A549 (cell line): ENCODE data around the gene GRAMD2A. TPM values are rescaled to one million over a fixed set of nuclear protein-coding genes. Genes with fewer than 3 reads are reported as not detected.

ENCODE experiments used
- ATAC-seq, 2 experiments: fragments of 200-7000 bp in 1 of 2; fragments of >200 bp in 1 of 2; cut with Nextera tagmentation in 1 of 2; cut with Tn5 transposase in 1 of 2; 3 replicates each; pipeline versions ENCODE4 v1.8.0 to v1.9.1; 2018 to 2020; ENCODE audit warnings: mild to moderate bottlenecking in 1 of 2, moderate library complexity in 1 of 2
- CTCF ChIA-PET: fragments of 300-600 bp; sonication (Branson Sonifier 250); formaldehyde crosslinking; extraction: SDS; loops from one replicate; lab custom pipeline; 2021; ENCODE audit warnings: antibody characterized with exemption, inconsistent platforms; lab: Yijun Ruan, JAX
- POLR2A ChIA-PET: fragments of 350-600 bp; formaldehyde crosslinking; extraction: SDS; loops from one replicate; lab custom pipeline; 2021; ENCODE audit warnings: antibody characterized with exemption, inconsistent platforms; lab: Yijun Ruan, JAX
- DNase-seq, 2 experiments: peaks; one replicate each; pipeline versions ENCODE4 v3.0.0 to v3.0.0-alpha.2; 2011 to 2016; ENCODE audit warnings: low read depth in 1 of 2, low spot score in 1 of 2
- FAIRE-seq: peaks from 2 replicates; lab custom pipeline; 2011; peaks lifted over from hg19 to GRCh38; lab: Jason Lieb, UNC
- H3K27ac ChIP-seq, 2 experiments: fragments of >200 bp; sonication (Bioruptor Twin); formaldehyde crosslinking; 3 replicates each; pipeline ENCODE4 v1.5.1; 2016 to 2017
- H3K4me1 ChIP-seq: fragments of >200 bp; sonication (Bioruptor Twin); formaldehyde crosslinking; 3 replicates; pipeline ENCODE4 v1.6.1; 2016
- H3K4me2 ChIP-seq: fragments of >200 bp; sonication (Bioruptor Twin); formaldehyde crosslinking; 3 replicates; pipeline ENCODE4 v1.6.1; 2016
- H3K4me3 ChIP-seq: fragments of >200 bp; sonication (Bioruptor Twin); formaldehyde crosslinking; 3 replicates; pipeline ENCODE4 v1.5.1; 2016
- H3K9me3 ChIP-seq: fragments of >200 bp; sonication (Bioruptor Twin); formaldehyde crosslinking; 3 replicates; pipeline ENCODE4 v1.6.1; 2016
- BHLHE40 ChIP-seq: IDR thresholded peaks from 2 replicates; pipeline ENCODE4 v1.6.1; 2012; ENCODE audit warnings: low read depth, low read length, inconsistent platforms
- CBX2 ChIP-seq: fragments of 200-600 bp; sonication (generic); IDR thresholded peaks from 2 replicates; pipeline ENCODE4 v1.6.1; 2016; ENCODE audit warnings: low read depth, mild to moderate bottlenecking, borderline replicate concordance
- CBX8 ChIP-seq: fragments of 200-600 bp; sonication (generic); IDR thresholded peaks from 2 replicates; pipeline ENCODE4 v1.6.1; 2016
- CEBPB ChIP-seq, 2 experiments: fragments of >200 bp in 1 of 2; sonication (Bioruptor Twin) in 1 of 2; formaldehyde crosslinking in 1 of 2; IDR thresholded peaks; 2 replicates each; pipeline ENCODE4 v1.6.1; 2012 to 2016
- CHD2 ChIP-seq: fragments of 150-350 bp; IDR thresholded peaks from 2 replicates; pipeline ENCODE4 v1.6.1; 2014; ENCODE audit warnings: low read length; ENCODE audit not compliant: partially characterized antibody
- CHD4 ChIP-seq: fragments of 200-600 bp; sonication (generic); IDR thresholded peaks from 2 replicates; pipeline ENCODE4 v1.6.1; 2016; ENCODE audit warnings: antibody characterized with exemption, mild to moderate bottlenecking, borderline replicate concordance
- CTCF ChIP-seq: fragments of >200 bp; sonication (Bioruptor Twin); formaldehyde crosslinking; IDR thresholded peaks from 3 replicates; pipeline ENCODE4 v1.5.1; 2016
- EHF ChIP-seq: fragments of 250-450 bp; sonication (Bioruptor Pico); IDR thresholded peaks from 2 replicates; pipeline ENCODE4 v1.5.0; 2020; ENCODE audit warnings: mild to moderate bottlenecking
- EHMT2 ChIP-seq: fragments of 200-600 bp; sonication (generic); IDR thresholded peaks from 2 replicates; pipeline ENCODE4 v1.6.1; 2016; ENCODE audit warnings: antibody characterized with exemption, low read depth, mild to moderate bottlenecking, moderate library complexity
- EP300 ChIP-seq, 2 experiments: fragments of >200 bp; sonication (Bioruptor Twin); formaldehyde crosslinking; IDR thresholded peaks; 2 replicates in 1 of 2; 3 replicates in 1 of 2; pipeline ENCODE4 v1.6.1; 2016 to 2017
- ESRRA ChIP-seq: fragments of 150-350 bp; IDR thresholded peaks from 2 replicates; pipeline ENCODE4 v1.6.1; 2014; ENCODE audit warnings: mild to moderate bottlenecking, low read length, borderline replicate concordance
- FOSB ChIP-seq: fragments of 250-450 bp; sonication (Bioruptor Pico); IDR thresholded peaks from 2 replicates; pipeline ENCODE4 v1.5.0; 2020; ENCODE audit warnings: mild to moderate bottlenecking, moderate library complexity
- GATA3 ChIP-seq: IDR thresholded peaks from 2 replicates; pipeline ENCODE4 v1.6.1; 2012; ENCODE audit warnings: borderline replicate concordance
- HDAC2 ChIP-seq: fragments of 200-600 bp; sonication (generic); IDR thresholded peaks from 2 replicates; pipeline ENCODE4 v1.6.1; 2016
- HES2 ChIP-seq: fragments of >200 bp; sonication (Bioruptor Twin); formaldehyde crosslinking; IDR thresholded peaks from 2 replicates; pipeline ENCODE4 v1.6.1; 2016
- HEYL ChIP-seq: fragments of 250-450 bp; sonication (Bioruptor Pico); IDR thresholded peaks from 2 replicates; pipeline ENCODE4 v1.8.0; 2021; ENCODE audit warnings: mild to moderate bottlenecking, moderate library complexity
- HOXA7 ChIP-seq: fragments of 250-450 bp; sonication (Bioruptor Pico); IDR thresholded peaks from 2 replicates; pipeline ENCODE4 v1.5.0; 2020; ENCODE audit warnings: mild to moderate bottlenecking, moderate library complexity
- HOXB5 ChIP-seq: fragments of 250-450 bp; sonication (Bioruptor Pico); IDR thresholded peaks from 2 replicates; pipeline ENCODE4 v1.5.0; 2020; ENCODE audit warnings: mild to moderate bottlenecking, moderate library complexity
- JUN ChIP-seq, 2 experiments: fragments of >200 bp; sonication (Bioruptor Twin); formaldehyde crosslinking; IDR thresholded peaks; 2 replicates in 1 of 2; 3 replicates in 1 of 2; pipeline ENCODE4 v1.6.1; 2016 to 2017
- JUNB ChIP-seq: fragments of >200 bp; sonication (Bioruptor Twin); formaldehyde crosslinking; IDR thresholded peaks from 2 replicates; pipeline ENCODE4 v1.6.1; 2016
- KDM5A ChIP-seq: fragments of 200-600 bp; sonication (generic); IDR thresholded peaks from 2 replicates; pipeline ENCODE4 v1.6.1; 2016; ENCODE audit warnings: antibody characterized with exemption, mild to moderate bottlenecking
- MAFK ChIP-seq: fragments of 450-650 bp; IDR thresholded peaks from 2 replicates; pipeline ENCODE4 v1.6.1; 2014; ENCODE audit not compliant: partially characterized antibody
- MAZ ChIP-seq: fragments of 150-350 bp; IDR thresholded peaks from 2 replicates; pipeline ENCODE4 v1.6.1; 2014; ENCODE audit warnings: antibody characterized with exemption, low read depth, low read length, borderline replicate concordance
- MYC ChIP-seq: IDR thresholded peaks from 2 replicates; pipeline ENCODE4 v1.6.1; 2012; ENCODE audit warnings: mild to moderate bottlenecking, inconsistent platforms, low read length, improper control_type of control experiment, borderline replicate concordance
- NFE2L2 ChIP-seq: fragments of 150-350 bp; conservative IDR thresholded peaks from 2 replicates; pipeline ENCODE4 v1.6.1; 2014; ENCODE audit warnings: low read length
- NPAS2 ChIP-seq: fragments of 250-450 bp; sonication (Bioruptor Pico); IDR thresholded peaks from 2 replicates; pipeline ENCODE4 v1.8.0; 2022; ENCODE audit warnings: mild to moderate bottlenecking, moderate library complexity, borderline replicate concordance
- PBX3 ChIP-seq: IDR thresholded peaks from 2 replicates; pipeline ENCODE4 v1.6.1; 2012
- PHF8 ChIP-seq: fragments of 200-600 bp; sonication (generic); IDR thresholded peaks from 2 replicates; pipeline ENCODE4 v1.6.1; 2016; ENCODE audit warnings: low read depth, mild to moderate bottlenecking, antibody characterized with exemption, moderate library complexity, borderline replicate concordance
- POLR2A ChIP-seq: IDR thresholded peaks from 2 replicates; pipeline ENCODE4 v1.6.1; 2012; ENCODE audit warnings: mild to moderate bottlenecking, low read length
- POLR2AphosphoS2 ChIP-seq: conservative IDR thresholded peaks from 2 replicates; pipeline ENCODE4 v1.6.1; 2012; ENCODE audit warnings: low read length, improper control_type of control experiment, inconsistent platforms
- RARB ChIP-seq: fragments of 250-450 bp; sonication (Bioruptor Pico); IDR thresholded peaks from 2 replicates; pipeline ENCODE4 v1.8.0; 2021; ENCODE audit warnings: mild to moderate bottlenecking, moderate library complexity
- RCOR1 ChIP-seq: fragments of 150-350 bp; IDR thresholded peaks from 2 replicates; pipeline ENCODE4 v1.6.1; 2014; ENCODE audit warnings: antibody characterized with exemption, low read length, low read depth
- RNF2 ChIP-seq: fragments of 200-600 bp; sonication (generic); IDR thresholded peaks from 2 replicates; pipeline ENCODE4 v1.6.1; 2016; ENCODE audit warnings: low read depth, mild to moderate bottlenecking, antibody characterized with exemption, moderate library complexity, borderline replicate concordance
- SMC3 ChIP-seq: fragments of >200 bp; sonication (Bioruptor Twin); formaldehyde crosslinking; IDR thresholded peaks from 3 replicates; pipeline ENCODE4 v1.6.1; 2018; ENCODE audit warnings: inconsistent platforms
- SREBF2 ChIP-seq: fragments of 450-650 bp; IDR thresholded peaks from 2 replicates; pipeline ENCODE4 v1.6.1; 2014; ENCODE audit warnings: mild to moderate bottlenecking, moderate library complexity
- TFCP2L1 ChIP-seq: fragments of 250-450 bp; sonication (Bioruptor Pico); IDR thresholded peaks from 2 replicates; pipeline ENCODE4 v1.5.0; 2021; ENCODE audit warnings: mild to moderate bottlenecking
- TP53 ChIP-seq: fragments of 250-450 bp; sonication (Bioruptor Pico); IDR thresholded peaks from 2 replicates; pipeline ENCODE4 v1.5.0; 2021; ENCODE audit warnings: mild to moderate bottlenecking, moderate library complexity
- USF2 ChIP-seq: fragments of 450-650 bp; IDR thresholded peaks from 2 replicates; pipeline ENCODE4 v1.6.1; 2014; ENCODE audit warnings: antibody characterized with exemption
- ZC3H11A ChIP-seq: fragments of 450-650 bp; IDR thresholded peaks from 2 replicates; pipeline ENCODE4 v1.6.1; 2014; ENCODE audit warnings: antibody characterized with exemption, mild to moderate bottlenecking
- ZSCAN20 ChIP-seq: fragments of 250-450 bp; sonication (Bioruptor Pico); IDR thresholded peaks from 2 replicates; pipeline ENCODE4 v1.8.0; 2022; ENCODE audit warnings: mild to moderate bottlenecking, moderate library complexity
- WGBS: methylation state at CpG from one replicate; pipeline ENCODE4 v1.1.6; 2017; ENCODE audit errors: missing lambda C conversion rate; 5-methylcytosine and 5-hydroxymethylcytosine counted together
- polyA minus RNA-seq: library from RNA; depleted of rRNA, polyadenylated mRNA; stranded (reverse); fragments of >200 nt; gene quantifications from 2 replicates; pipeline ENCODE4 v1.2.3, GENCODE V29; 2011; rRNA and poly(A)+ RNA removed
- polyA plus RNA-seq, 4 experiments: library from polyadenylated mRNA; depleted of rRNA in 3 of 4; stranded (reverse); fragments of >200 nt; fragmentation: RNase III in 1 of 4; extraction: RNeasy Plus Mini Kit Qiagen cat#74134 plus additional on column Dnase treatment in 1 of 4; gene quantifications; 2 replicates in 3 of 4; 3 replicates in 1 of 4; pipeline ENCODE4 v1.2.3, GENCODE V29; 2011 to 2017

The GRAMD2A gene
- polyA plus RNA-seq (2011; rRNA removed) (0.20 and 0.41 TPM in 2 replicates), polyA plus RNA-seq (2017; fragmentation: RNase III; extraction: RNeasy Plus Mini Kit Qiagen cat#74134 plus additional on column Dnase treatment) (not detected in 3 replicates), polyA minus RNA-seq (0.08 TPM in 1 of 2 replicates, not detected in the other)
- polyA plus RNA-seq (2012; cell fraction: cytosol; rRNA removed): 0.03 and 0.08 TPM in 2 replicates
- 0.07 and 0.20 TPM in 2 replicates for polyA plus RNA-seq (2012; cell fraction: nucleus; rRNA removed)

GRCh38 chr15:72197460-72198355 is at the start of gene GRAMD2A:
Gene GRAMD2A (minus strand): TSS chr15:72197787.
- peaks cover 34% of the 10 kb centered on the region for H3K4me1 ChIP-seq
- 82% methylated on average over 53 of the region's 83 CpGs for WGBS
- DNase-seq (peak in 1 of 2 experiments; percentile 30), FAIRE-seq (no peak), ATAC-seq (peak; percentile 9 to 20; a peak in 5 of 6 replicates)
- H3K9me3 ChIP-seq: no peaks in the 10 kb centered on the region
- CTCF ChIA-PET: interaction anchor here (0.6 to 31.0 kb wide), 13 partner anchors 9 to 402 kb away, joined by 3 to 644 read pairs (median 17); partner anchors contain the start of gene PKM
- H3K4me2 ChIP-seq: no peak within 1 kb of the TSS
- H3K27ac ChIP-seq: peak within 1 kb of the TSS in 1 of 2 experiments; percentile 30; a peak in 1 of 6 replicates
- no peak within 1 kb of the TSS for H3K4me3 ChIP-seq
- POLR2A ChIA-PET: interaction anchor here (0.7 to 4.7 kb wide), 3 partner anchors 29 to 454 kb away, joined by 3 to 40 read pairs (median 26); partner anchors contain the start of gene PKM
- TF ChIP-seq FOSB (CRISPR knock-in tag) (peak; percentile 68), SMC3 (no peak), RARB (CRISPR knock-in tag) (peak; percentile 90), MAFK (no peak), EP300 (IDR thresholded peaks at IDR 0.05) (no peak), ZSCAN20 (CRISPR knock-in tag) (no peak), HEYL (CRISPR knock-in tag) (no peak), HDAC2 (no peak), NPAS2 (CRISPR knock-in tag) (no peak), EHF (CRISPR knock-in tag) (no peak), MYC (no peak), CTCF (no peak), JUNB (no peak), EHMT2 (no peak), SREBF2 (no peak), POLR2A (no peak), MAZ (no peak), CEBPB (IDR thresholded peaks at IDR 0.05) (no peak), PHF8 (no peak), GATA3 (no peak), TFCP2L1 (peak; percentile 86), HOXA7 (CRISPR knock-in tag) (peak; percentile 94), KDM5A (no peak), PBX3 (peak; percentile 4; the same call in 1 of the 2 replicates), CHD4 (no peak), HES2 (no peak), TP53 (CRISPR knock-in tag) (peak; percentile 90), ZC3H11A (no peak), ESRRA (no peak), POLR2AphosphoS2 (peak; percentile 20; the same call in 1 of the 2 replicates), NFE2L2 (no peak), USF2 (no peak), CBX2 (no peak), HOXB5 (0 out of 2 replicates have a peak, but pooled peaks have one; percentile 52), RNF2 (no peak), CHD2 (no peak), RCOR1 (no peak), BHLHE40 (no peak), JUN (IDR thresholded peaks at IDR 0.05) (peak; percentile 18 to 50; a peak in 3 of 5 replicates), CBX8 (no peak)
